ENCODE measurements around the gene RAPGEF1.

Gene RAPGEF1

GRCh38 chr9:131739959-131740648 lies at the start of gene RAPGEF1:
Gene RAPGEF1 (minus strand): TSS chr9:131740076. CDS start chr9:131739830, 246 bp downstream.
- in situ Hi-C loops (cut with MboI; ENCODE audit: low sequenced_read_pairs) = no loop called here

GRCh38 chr9:131788851-131789250 lies 49.0 kb upstream of the RAPGEF1 start:
- in situ Hi-C loops (cut with MboI; ENCODE audit: low sequenced_read_pairs) = no loop called here

- in situ Hi-C loops (cut with MboI; ENCODE audit: low sequenced_read_pairs) = no loop called here
Observed at GRCh38 chr9:131787838-131788237, 48.0 kb upstream of the RAPGEF1 start.

GRCh38 chr9:131784748-131785501 lies 45.0 kb upstream of the RAPGEF1 start:
- in situ Hi-C loops (cut with MboI; ENCODE audit: low sequenced_read_pairs) = no loop called here

GRCh38 chr9:131781069-131781468 lies 41.2 kb upstream of the RAPGEF1 start:
- in situ Hi-C loops (cut with MboI; ENCODE audit: low sequenced_read_pairs) = no loop called here

- in situ Hi-C loops (cut with MboI; ENCODE audit: low sequenced_read_pairs) = no loop called here
Observed at GRCh38 chr9:131776473-131776872, 36.6 kb upstream of the RAPGEF1 start.

- in situ Hi-C loops (cut with MboI; ENCODE audit: low sequenced_read_pairs) = no loop called here
Observed at GRCh38 chr9:131776036-131776435, 36.2 kb upstream of the RAPGEF1 start.

GRCh38 chr9:131774636-131775035 lies 34.8 kb upstream of the RAPGEF1 start:
- in situ Hi-C loops (cut with MboI; ENCODE audit: low sequenced_read_pairs) = loop anchor here (25.0 kb wide), 1 partner anchor 488 kb away; no protein-coding TSS in a partner anchor

GRCh38 chr9:131773911-131774379 lies 34.1 kb upstream of the RAPGEF1 start:
- in situ Hi-C loops (cut with MboI; ENCODE audit: low sequenced_read_pairs) = loop anchor here (25.0 kb wide), 1 partner anchor 488 kb away; no protein-coding TSS in a partner anchor

- in situ Hi-C loops (cut with MboI; ENCODE audit: low sequenced_read_pairs) = loop anchor here (25.0 kb wide), 1 partner anchor 489 kb away; no protein-coding TSS in a partner anchor
Observed at GRCh38 chr9:131772940-131773339, 33.1 kb upstream of the RAPGEF1 start.

- in situ Hi-C loops (cut with MboI; ENCODE audit: low sequenced_read_pairs) = loop anchor here (25.0 kb wide), 1 partner anchor 491 kb away; no protein-coding TSS in a partner anchor
Observed at GRCh38 chr9:131771646-131772045, 31.8 kb upstream of the RAPGEF1 start.

- in situ Hi-C loops (cut with MboI; ENCODE audit: low sequenced_read_pairs) = loop anchor here (25.0 kb wide), 1 partner anchor 493 kb away; no protein-coding TSS in a partner anchor
Observed at GRCh38 chr9:131769361-131769760, 29.5 kb upstream of the RAPGEF1 start.

- in situ Hi-C loops (cut with MboI; ENCODE audit: low sequenced_read_pairs) = loop anchor here (25.0 kb wide), 1 partner anchor 498 kb away; no protein-coding TSS in a partner anchor
Observed at GRCh38 chr9:131764568-131764967, 24.7 kb upstream of the RAPGEF1 start.

GRCh38 chr9:131762356-131762932 lies 22.6 kb upstream of the RAPGEF1 start:
- in situ Hi-C loops (cut with MboI; ENCODE audit: low sequenced_read_pairs) = loop anchor here (25.0 kb wide), 1 partner anchor 500 kb away; no protein-coding TSS in a partner anchor

GRCh38 chr9:131759017-131759647 lies 19.3 kb upstream of the RAPGEF1 start:
- in situ Hi-C loops (cut with MboI; ENCODE audit: low sequenced_read_pairs) = loop anchor here (25.0 kb wide), 1 partner anchor 503 kb away; no protein-coding TSS in a partner anchor

GRCh38 chr9:131757549-131757948 lies 17.7 kb upstream of the RAPGEF1 start:
- in situ Hi-C loops (cut with MboI; ENCODE audit: low sequenced_read_pairs) = loop anchor here (25.0 kb wide), 1 partner anchor 505 kb away; no protein-coding TSS in a partner anchor

GRCh38 chr9:131755541-131756198 lies 15.8 kb upstream of the RAPGEF1 start:
- in situ Hi-C loops (cut with MboI; ENCODE audit: low sequenced_read_pairs) = loop anchor here (25.0 kb wide), 1 partner anchor 507 kb away; no protein-coding TSS in a partner anchor

- in situ Hi-C loops (cut with MboI; ENCODE audit: low sequenced_read_pairs) = loop anchor here (25.0 kb wide), 1 partner anchor 507 kb away; no protein-coding TSS in a partner anchor
Observed at GRCh38 chr9:131754846-131755245, 15.0 kb upstream of the RAPGEF1 start.

GRCh38 chr9:131753751-131754150 lies 13.9 kb upstream of the RAPGEF1 start:
- in situ Hi-C loops (cut with MboI; ENCODE audit: low sequenced_read_pairs) = loop anchor here (25.0 kb wide), 1 partner anchor 509 kb away; no protein-coding TSS in a partner anchor

Data from hTERT RPE-1 (cell line).